H1 (cell line): ENCODE results near the gene ITGA8. TPM values are rescaled to one million over a fixed set of nuclear protein-coding genes. Genes with fewer than 3 reads are reported as not detected.

Experiments
- CTCF ChIA-PET: fragments of 300-600 bp; sonication (Branson Sonifier 250); formaldehyde crosslinking; loops from one replicate; lab custom pipeline; 2021; ENCODE audit not compliant: partially characterized antibody; lab: Charles Lee
- POLR2A ChIA-PET: fragments of 300-600 bp; sonication (Branson Sonifier 250); formaldehyde crosslinking; loops from one replicate; lab custom pipeline; 2021; ENCODE audit warnings: inconsistent platforms; ENCODE audit not compliant: partially characterized antibody; lab: Charles Lee
- DNase-seq, 2 experiments: peaks; one replicate each; pipeline versions ENCODE4 v3.0.0 to v3.0.0-alpha.2; 2010 to 2022; ENCODE audit warnings: low spot score in 2 of 2, low read depth in 1 of 2, mixed read lengths in 1 of 2
- FAIRE-seq: peaks from 2 replicates; lab custom pipeline; 2011; peaks lifted over from hg19 to GRCh38; lab: Jason Lieb, UNC
- H2AFZ ChIP-seq: 2 replicates; pipeline ENCODE4 v1.8.1; 2012; ENCODE audit warnings: low read length, inconsistent platforms
- H2AK5ac ChIP-seq: 2 replicates; pipeline ENCODE4 v1.6.1; 2013; ENCODE audit warnings: low read depth, low read length
- H2BK120ac ChIP-seq: replicated peaks from 2 replicates; pipeline ENCODE3; 2013; ENCODE audit warnings: low read depth, low read length, inconsistent platforms
- H2BK12ac ChIP-seq: 2 replicates; pipeline ENCODE4 v1.6.1; 2013; ENCODE audit warnings: low read depth, low read length
- H2BK15ac ChIP-seq: 2 replicates; pipeline ENCODE4 v1.6.1; 2013; ENCODE audit warnings: low read length
- H2BK20ac ChIP-seq: 2 replicates; pipeline ENCODE4 v1.6.1; 2013; ENCODE audit warnings: low read length
- H2BK5ac ChIP-seq: 2 replicates; pipeline ENCODE4 v1.6.1; 2013; ENCODE audit warnings: low read depth, low read length
- H3K14ac ChIP-seq: 2 replicates; pipeline ENCODE4 v1.6.1; 2013; ENCODE audit warnings: inconsistent platforms; ENCODE audit not compliant: insufficient read length
- H3K18ac ChIP-seq: 2 replicates; pipeline ENCODE4 v1.6.1; 2013; ENCODE audit warnings: low read length; ENCODE audit errors: extremely low read depth
- H3K23ac ChIP-seq: 2 replicates; pipeline ENCODE4 v1.6.1; 2013; ENCODE audit warnings: inconsistent platforms; ENCODE audit not compliant: insufficient read length
- H3K23me2 ChIP-seq: 2 replicates; pipeline ENCODE4 v1.6.1; 2013; ENCODE audit warnings: low read depth, low read length
- H3K27ac ChIP-seq: 2 replicates; pipeline ENCODE4 v1.6.1; 2011; ENCODE audit warnings: low read depth, low read length, inconsistent platforms
- H3K27me3 ChIP-seq, 4 experiments: replicated peaks in 1 of 4; 1 replicate in 1 of 4; 2 replicates in 3 of 4; pipeline versions ENCODE4 v1.6.1 to v1.8.1; 2011 to 2013; ENCODE audit warnings: low read length in 3 of 4, mild to moderate bottlenecking in 3 of 4, inconsistent platforms in 2 of 4, mixed read lengths in 2 of 4, moderate library complexity in 1 of 4; ENCODE audit not compliant: control insufficient read depth in 3 of 4, insufficient read depth in 3 of 4; ENCODE audit errors: extremely low read depth in 1 of 4
- H3K36me3 ChIP-seq, 4 experiments: 2 replicates each; pipeline versions ENCODE4 v1.6.1 to v1.8.1; 2011 to 2013; ENCODE audit warnings: mild to moderate bottlenecking in 4 of 4, low read length in 3 of 4, moderate library complexity in 2 of 4, control low read depth in 1 of 4, inconsistent platforms in 1 of 4; ENCODE audit not compliant: insufficient read depth in 4 of 4, control insufficient read depth in 2 of 4
- H3K4ac ChIP-seq: replicated peaks from 2 replicates; pipeline ENCODE3; 2013; ENCODE audit warnings: low read length, low read depth, mixed read lengths, inconsistent platforms; ENCODE audit not compliant: insufficient read length
- H3K4me1 ChIP-seq, 4 experiments: replicated peaks in 1 of 4; 1 replicate in 1 of 4; 2 replicates in 3 of 4; pipeline versions ENCODE4 v1.6.1 to v1.8.1; 2011 to 2013; ENCODE audit warnings: low read length in 3 of 4, inconsistent platforms in 2 of 4, mixed read lengths in 1 of 4; ENCODE audit not compliant: insufficient read depth in 4 of 4, control insufficient read depth in 3 of 4
- H3K4me2 ChIP-seq, 2 experiments: 2 replicates each; pipeline versions ENCODE4 v1.6.1 to v1.8.1; 2011 to 2013; ENCODE audit warnings: low read depth in 2 of 2, low read length in 2 of 2, control low read depth in 1 of 2, inconsistent platforms in 1 of 2, mild to moderate bottlenecking in 1 of 2; ENCODE audit not compliant: insufficient read depth in 1 of 2
- H3K4me3 ChIP-seq, 4 experiments: fragments of 200-600, 300-600 bp in 1 of 4; sonication (generic), shearing (Covaris generic), sonication (Bioruptor Twin) in 1 of 4; 2 replicates each; pipeline versions ENCODE4 v1.5.1 to v1.8.1; 2011 to 2016; ENCODE audit warnings: low read length in 4 of 4, low read depth in 3 of 4, control low read depth in 2 of 4, inconsistent platforms in 2 of 4, mild to moderate bottlenecking in 2 of 4, mixed read lengths in 1 of 4, moderate library complexity in 1 of 4; ENCODE audit not compliant: insufficient read depth in 2 of 4; ENCODE audit errors: extremely low read depth in 1 of 4
- H3K56ac ChIP-seq: replicated peaks from 2 replicates; pipeline ENCODE3; 2013; ENCODE audit warnings: low read depth, mild to moderate bottlenecking, mixed read lengths, low read length, inconsistent platforms; ENCODE audit not compliant: insufficient read length
- H3K79me1 ChIP-seq: 2 replicates; pipeline ENCODE4 v1.6.1; 2013; ENCODE audit warnings: low read depth, low read length, control low read depth
- H3K79me2 ChIP-seq, 2 experiments: 2 replicates each; pipeline versions ENCODE4 v1.6.1 to v1.8.1; 2012 to 2013; ENCODE audit warnings: low read length in 2 of 2, mild to moderate bottlenecking in 2 of 2, inconsistent platforms in 1 of 2; ENCODE audit not compliant: insufficient read depth in 2 of 2, control insufficient read depth in 1 of 2
- H3K9ac ChIP-seq, 4 experiments: replicated peaks in 1 of 4; 1 replicate in 1 of 4; 2 replicates in 3 of 4; pipeline versions ENCODE4 v1.6.1 to v1.8.1; 2011 to 2013; ENCODE audit warnings: low read depth in 3 of 4, low read length in 3 of 4, control low read depth in 2 of 4, mild to moderate bottlenecking in 2 of 4, moderate library complexity in 2 of 4, inconsistent platforms in 1 of 4; ENCODE audit errors: extremely low read depth in 1 of 4
- H3K9me3 ChIP-seq, 2 experiments: 2 replicates each; pipeline versions ENCODE4 v1.6.1 to v1.8.1; 2012 to 2013; ENCODE audit warnings: mild to moderate bottlenecking in 2 of 2, moderate library complexity in 2 of 2, control low read depth in 1 of 2, inconsistent platforms in 1 of 2, low read depth in 1 of 2, low read length in 1 of 2, mixed read lengths in 1 of 2; ENCODE audit not compliant: insufficient read depth in 2 of 2
- H4K20me1 ChIP-seq, 2 experiments: replicated peaks in 1 of 2; 2 replicates each; pipeline versions ENCODE3 to v1.8.1; 2011 to 2013; ENCODE audit warnings: inconsistent platforms in 2 of 2, low read length in 2 of 2, mild to moderate bottlenecking in 1 of 2; ENCODE audit not compliant: insufficient read depth in 2 of 2, control insufficient read depth in 1 of 2
- H4K5ac ChIP-seq: 2 replicates; pipeline ENCODE4 v1.6.1; 2013; ENCODE audit warnings: low read length, low read depth, mixed read lengths, inconsistent platforms; ENCODE audit not compliant: insufficient read length
- H4K8ac ChIP-seq: 2 replicates; pipeline ENCODE4 v1.8.0; 2013; ENCODE audit warnings: mild to moderate bottlenecking, moderate library complexity, low read length, inconsistent platforms; ENCODE audit not compliant: insufficient read depth; ENCODE audit errors: extremely low read depth
- H4K91ac ChIP-seq: replicated peaks from 2 replicates; pipeline ENCODE3; 2013; ENCODE audit warnings: low read length, mixed read lengths, inconsistent platforms; ENCODE audit not compliant: insufficient read length
- BACH1 ChIP-seq: IDR thresholded peaks from 2 replicates; pipeline ENCODE4 v1.6.1; 2012; ENCODE audit warnings: low read length, improper control_type of control experiment
- E2F6 ChIP-seq: IDR thresholded peaks from 2 replicates; pipeline ENCODE4 v1.6.1; 2012; ENCODE audit warnings: inconsistent platforms
- GABPA ChIP-seq: IDR thresholded peaks from 2 replicates; pipeline ENCODE4 v1.6.1; 2011; ENCODE audit warnings: mild to moderate bottlenecking, low read length, moderate library complexity, borderline replicate concordance; ENCODE audit not compliant: insufficient read depth
- HDAC2 ChIP-seq, 2 experiments: fragments of 300-600 bp in 1 of 2; sonication (generic) in 1 of 2; IDR thresholded peaks; 2 replicates each; pipeline ENCODE4 v1.6.1; 2011 to 2012; ENCODE audit warnings: low read depth in 2 of 2, low read length in 2 of 2, mild to moderate bottlenecking in 2 of 2, moderate library complexity in 2 of 2, borderline replicate concordance in 1 of 2, inconsistent platforms in 1 of 2
- KDM1A ChIP-seq: fragments of 200-600, 300-600 bp; sonication (generic); IDR thresholded peaks from 2 replicates; pipeline ENCODE4 v1.7.1; 2016; ENCODE audit warnings: mild to moderate bottlenecking, low read length, borderline replicate concordance
- KDM4A ChIP-seq: IDR thresholded peaks from one replicate; pipeline ENCODE4 v1.7.1; 2012; ENCODE audit warnings: low read depth, mild to moderate bottlenecking, moderate library complexity, low read length, inconsistent platforms; ENCODE audit not compliant: severe bottlenecking
- POLR2A ChIP-seq, 2 experiments: IDR thresholded peaks; 1 replicate in 1 of 2; 2 replicates in 1 of 2; pipeline ENCODE4 v1.6.1; 2011; ENCODE audit warnings: low read depth in 2 of 2, low read length in 2 of 2, mild to moderate bottlenecking in 2 of 2; ENCODE audit errors: control extremely low read depth in 1 of 2
- SAP30 ChIP-seq: fragments of 300-600 bp; sonication (generic); IDR thresholded peaks from 2 replicates; pipeline ENCODE4 v1.7.1; 2012; ENCODE audit warnings: low read length, moderate library complexity, mild to moderate bottlenecking, inconsistent platforms; ENCODE audit not compliant: insufficient read depth, insufficient replicate concordance
- SRF ChIP-seq: IDR thresholded peaks from 2 replicates; pipeline ENCODE4 v1.6.1; 2011; ENCODE audit warnings: mild to moderate bottlenecking, low read depth, low read length, moderate library complexity
- ZNF274 ChIP-seq: IDR thresholded peaks from 2 replicates; pipeline ENCODE4 v1.7.0; 2012; ENCODE audit warnings: low read length, borderline replicate concordance; ENCODE audit errors: extremely low read depth
- WGBS, 2 experiments: shearing (Covaris generic) in 1 of 2; methylation state at CpG; one replicate each; pipeline versions ENCODE4 v1.1.6 to v1.1.7; 2013 to 2015; ENCODE audit warnings: low lambda C conversion rate in 2 of 2, mixed read lengths in 2 of 2, inconsistent platforms in 1 of 2, low coverage in 1 of 2, missing lambda C conversion rate in 1 of 2; ENCODE audit not compliant: insufficient replicate concordance in 2 of 2, insufficient coverage in 1 of 2, insufficient read length in 1 of 2; ENCODE audit errors: extremely low coverage in 1 of 2, missing lambda C conversion rate in 1 of 2; 5-methylcytosine and 5-hydroxymethylcytosine counted together
- polyA plus RNA-seq, 7 experiments: library from polyadenylated mRNA; depleted of rRNA in 3 of 7; stranded (reverse) in 5 of 7; unstranded in 2 of 7; fragments of >200 nt in 5 of 7; fragments of 200-250 nt in 2 of 7; gene quantifications; 1 replicate in 5 of 7; 2 replicates in 1 of 7; 4 replicates in 1 of 7; pipeline versions ENCODE4 v1.2.1 to v1.2.3, GENCODE V29; 2011 to 2013; ENCODE audit warnings: missing spikeins in 2 of 7, mixed read lengths in 2 of 7
- total RNA-seq: library from RNA; stranded (reverse); fragmentation: NEBNext Ultra II Directional; extraction: Animal tissue kit (Norgen Biotek cat#: 25700); gene quantifications from 2 replicates; pipeline ENCODE4 v1.2.1, GENCODE V29; 2021

The ITGA8 gene
- total and polyA plus RNA-seq, 2 of the 8 experiments (the other 6 are each of a cell fraction or from before 2014, with no cell fraction given), result not detected

- Histone ChIP-seq H3K56ac (no peak overlapping the region), H3K9ac (no peak overlapping the region), H3K23me2 (0 out of 2 replicates have a peak, but pooled peaks cover 2% of the 10 kb centered on the region), H4K5ac (no peak overlapping the region), H3K27ac (no peak overlapping the region), H2BK5ac (no peak overlapping the region), H3K79me2 (no peaks in the 10 kb centered on the region), H3K79me1 (no peaks in the 10 kb centered on the region), H4K8ac (no peak overlapping the region), H2BK15ac (no peak overlapping the region), H2AFZ (no peak overlapping the region), H3K36me3 (no peaks in the 10 kb centered on the region), H2BK20ac (no peak overlapping the region), H3K9me3 (0 out of 4 replicates have a peak, but pooled peaks cover 0 to 3% of the 10 kb centered on the region in 2 experiments), H3K27me3 (no peaks in the 10 kb centered on the region), H3K4ac (no peak overlapping the region), H3K14ac (no peak overlapping the region), H3K23ac (no peak overlapping the region), H3K18ac (no peak overlapping the region), H3K4me1 (no peaks in the 10 kb centered on the region), H2BK120ac (no peak overlapping the region), H2AK5ac (no peak overlapping the region), H3K4me3 (no peak overlapping the region), H4K20me1 (no peaks in the 10 kb centered on the region), H3K4me2 (no peak overlapping the region), H2BK12ac (no peak overlapping the region), H4K91ac (no peak overlapping the region)
- TF ChIP-seq SRF (no peak), GABPA (no peak), BACH1 (no peak), E2F6 (no peak), HDAC2 (IDR thresholded peaks at IDR 0.05; ENCODE audit: borderline replicate concordance in 1 of 2, low read depth in 2 of 2, low read length in 2 of 2) (no peak), POLR2A (IDR thresholded peaks at IDR 0.05; ENCODE audit: control extremely low read depth in 1 of 2, low read depth in 2 of 2, low read length in 2 of 2) (no peak), KDM1A (no peak), SAP30 (no peak), ZNF274 (no peak), KDM4A (no peak)
- DNase-seq, result no peak
- ChIA-PET POLR2A (no interaction called here), CTCF (interaction anchor here (0.7 to 1.7 kb wide), 3 partner anchors 12 to 54 kb away, joined by 3 to 5 read pairs (median 5); no protein-coding TSS in a partner anchor)
- WGBS, 2 experiments, result 84% methylated on average over 4 of the region's 4 CpGs; no CpG with 5 or more reads in 1 of the 2 experiments
- no peak for FAIRE-seq
Observed at GRCh38 chr10:15494850-15495506, 224.7 kb downstream of the ITGA8 start.
